ENCODE results near the gene SERINC2. TPM values are rescaled to one million over a fixed set of nuclear protein-coding genes. Genes with fewer than 3 reads are reported as not detected.

The SERINC2 gene
- total RNA-seq, 1 donor from 2014 or later = not detected

DNA sequence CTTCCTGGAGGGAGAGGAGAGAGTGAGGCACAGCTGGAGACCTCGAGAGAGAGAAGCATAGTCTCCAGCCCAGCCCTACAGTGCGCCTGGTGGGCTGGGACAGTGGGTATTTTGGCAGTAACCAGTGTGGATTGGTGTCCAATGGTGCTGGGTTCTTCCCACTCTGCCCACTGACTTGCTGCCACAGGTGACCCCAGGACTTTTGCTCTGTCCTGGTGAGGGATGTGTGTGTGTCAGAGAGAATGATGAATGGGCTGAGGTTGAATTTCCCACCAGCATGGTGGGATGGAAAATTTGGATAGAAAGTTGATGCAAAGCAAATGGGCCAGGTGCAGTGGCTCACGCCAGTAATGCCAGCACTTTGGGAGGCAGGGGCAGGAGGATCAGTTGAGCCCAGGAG is 26.3 kb downstream of the SERINC2 start:
- no peaks in the 10 kb centered on the region for H3K9me3 Mint-ChIP-seq
- H3K36me3 Mint-ChIP-seq (ENCODE audit: low read depth) = no peaks in the 10 kb centered on the region
- H3K4me3 Mint-ChIP-seq = no peak overlapping the region
- intact Hi-C loops (cut with micrococcal nuclease) = no loop called here
- H3K27me3 Mint-ChIP-seq = peaks cover under 1% of the 10 kb centered on the region
- H3K4me1 Mint-ChIP-seq = no peaks in the 10 kb centered on the region
- no peak overlapping the region for H3K27ac Mint-ChIP-seq
- no peak for DNase-seq

DNA sequence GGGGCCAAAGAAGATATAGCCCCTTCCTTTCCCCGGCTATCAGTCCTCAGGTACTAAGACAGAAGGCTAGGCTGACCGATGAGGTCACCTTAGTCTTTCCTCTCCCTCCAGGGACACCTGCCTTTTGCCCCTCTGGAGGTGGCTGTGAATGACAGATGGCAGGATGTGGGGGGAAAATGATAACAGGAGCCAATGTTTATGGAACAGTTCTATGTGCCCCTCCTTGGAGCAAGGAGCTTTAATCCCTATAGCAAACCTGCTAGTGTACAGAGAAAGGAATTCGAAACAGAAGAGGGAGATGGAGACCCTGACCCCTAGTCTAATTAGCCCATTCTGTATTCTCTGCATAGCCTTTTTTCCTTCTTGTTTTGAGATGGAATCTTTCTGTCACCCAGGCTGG is 28.1 kb downstream of the SERINC2 start:
- H3K36me3 Mint-ChIP-seq (ENCODE audit: low read depth) = no peaks in the 10 kb centered on the region
- H3K9me3 Mint-ChIP-seq = no peaks in the 10 kb centered on the region
- no peak for DNase-seq
- no peak overlapping the region for H3K27ac Mint-ChIP-seq
- no peaks in the 10 kb centered on the region for H3K4me1 Mint-ChIP-seq
- peaks cover 2% of the 10 kb centered on the region for H3K27me3 Mint-ChIP-seq
- intact Hi-C loops (cut with micrococcal nuclease) = no loop called here
- H3K4me3 Mint-ChIP-seq = no peak overlapping the region

DNA sequence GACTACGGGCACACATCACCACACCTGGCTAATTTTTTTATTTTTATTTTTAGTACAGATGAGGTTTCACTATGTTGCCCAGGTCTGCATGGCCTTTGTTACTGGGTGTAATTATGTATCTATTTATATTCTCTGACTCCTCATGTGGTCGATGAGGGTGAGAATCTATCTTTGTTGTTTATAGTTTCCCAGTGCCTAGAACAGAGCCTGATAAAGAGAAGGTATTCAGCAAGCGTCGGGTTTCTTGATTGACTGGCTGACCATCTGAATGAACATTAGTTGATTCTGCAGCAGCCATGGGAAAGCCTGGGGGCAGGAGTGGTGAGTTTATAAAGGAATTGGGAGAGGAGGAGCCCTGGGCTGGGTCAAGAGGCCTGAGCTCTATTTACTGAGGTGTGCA is 28.5 kb downstream of the SERINC2 start:
- no peaks in the 10 kb centered on the region for H3K9me3 Mint-ChIP-seq
- no peaks in the 10 kb centered on the region for H3K4me1 Mint-ChIP-seq
- DNase-seq = no peak
- intact Hi-C loops (cut with micrococcal nuclease) = no loop called here
- H3K27ac Mint-ChIP-seq = no peak overlapping the region
- H3K27me3 Mint-ChIP-seq = peaks cover 2% of the 10 kb centered on the region
- H3K4me3 Mint-ChIP-seq = no peak overlapping the region
- H3K36me3 Mint-ChIP-seq (ENCODE audit: low read depth) = no peaks in the 10 kb centered on the region

DNA sequence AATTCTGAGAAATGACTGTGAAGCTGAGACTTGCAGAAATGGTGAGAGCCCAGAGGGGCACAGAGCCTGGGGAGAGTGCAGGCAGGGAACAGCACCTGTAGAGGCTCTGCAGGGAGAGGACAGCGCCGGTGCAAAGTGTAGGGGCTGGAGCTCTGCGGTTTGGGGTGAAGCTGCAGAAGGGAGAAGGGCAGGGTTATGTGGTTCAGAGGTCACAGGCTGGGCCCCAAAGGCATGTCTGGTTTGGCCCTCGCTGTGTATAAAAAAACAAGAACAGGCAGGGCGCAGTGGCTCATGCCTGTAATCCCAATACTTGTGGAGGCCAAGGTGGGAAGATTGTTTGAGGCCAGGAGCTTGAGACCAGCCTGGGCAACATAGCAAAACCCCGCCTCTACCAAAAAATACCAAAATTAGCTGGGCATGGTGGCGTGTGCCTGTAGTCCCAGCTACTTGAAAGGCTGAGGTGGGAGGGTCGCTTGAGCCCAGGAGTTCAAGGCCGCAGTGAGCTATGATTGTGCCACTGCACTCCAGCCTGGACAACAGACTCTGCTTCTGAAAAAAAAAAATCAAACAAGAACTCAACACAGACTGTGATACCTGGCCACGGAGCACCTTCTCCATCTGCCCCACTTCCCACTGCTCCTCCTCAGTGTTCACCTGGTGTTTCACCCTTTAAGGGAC is 29.1 kb downstream of the SERINC2 start:
- H3K27me3 Mint-ChIP-seq = peaks cover 2% of the 10 kb centered on the region

DNA sequence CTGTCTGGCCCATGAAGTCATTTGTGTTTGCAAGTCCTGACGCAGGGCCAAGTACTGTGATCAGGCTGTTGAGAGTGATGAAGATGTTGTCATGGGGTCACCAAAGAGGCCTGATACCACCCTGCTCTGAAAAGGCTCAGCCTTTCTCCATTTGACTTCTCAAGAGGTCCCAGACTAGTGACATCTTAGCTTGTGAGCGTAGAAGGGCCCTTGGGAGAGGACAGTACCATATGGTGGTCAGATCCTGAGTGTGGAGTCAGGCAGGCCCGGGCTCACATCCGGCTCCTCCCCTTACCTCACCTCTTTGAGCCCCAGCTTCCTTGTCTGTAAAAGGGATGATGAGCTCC is 29.6 kb downstream of the SERINC2 start:
- no peaks in the 10 kb centered on the region for H3K9me3 Mint-ChIP-seq
- H3K27me3 Mint-ChIP-seq = peaks cover 2% of the 10 kb centered on the region
- intact Hi-C loops (cut with micrococcal nuclease) = no loop called here
- H3K36me3 Mint-ChIP-seq (ENCODE audit: low read depth) = no peaks in the 10 kb centered on the region
- H3K4me1 Mint-ChIP-seq = no peaks in the 10 kb centered on the region
- H3K4me3 Mint-ChIP-seq = no peak overlapping the region
- H3K27ac Mint-ChIP-seq = no peak overlapping the region
- DNase-seq = no peak

More for the DNA sequence above, 29.1 kb downstream of the SERINC2 start:
- no peak for DNase-seq
- H3K4me3 Mint-ChIP-seq = no peak overlapping the region
- no peak overlapping the region for H3K27ac Mint-ChIP-seq
- H3K36me3 Mint-ChIP-seq (ENCODE audit: low read depth) = no peaks in the 10 kb centered on the region
- no peaks in the 10 kb centered on the region for H3K9me3 Mint-ChIP-seq
- intact Hi-C loops (cut with micrococcal nuclease) = no loop called here
- no peaks in the 10 kb centered on the region for H3K4me1 Mint-ChIP-seq

DNA sequence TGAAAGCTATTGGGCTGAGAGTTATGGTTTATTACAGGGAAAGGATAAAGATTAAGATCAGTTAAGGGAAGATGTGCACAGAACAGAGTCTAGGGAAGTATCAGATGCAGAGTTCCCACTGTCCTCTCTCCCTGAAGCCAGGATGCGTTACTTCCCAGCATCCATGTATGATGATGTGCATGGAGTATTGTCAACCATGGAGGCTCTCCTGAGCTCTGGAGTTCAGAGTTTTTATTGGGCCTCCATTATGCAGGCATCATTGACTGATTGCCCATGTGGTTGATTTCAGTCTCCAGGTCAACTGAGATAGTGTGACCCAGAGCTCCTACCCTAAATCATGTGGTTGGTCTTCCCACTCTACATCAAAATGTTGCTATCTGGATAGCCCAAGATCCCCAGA is 30.7 kb downstream of the SERINC2 start:
- Mint-ChIP-seq H3K9me3 (no peaks in the 10 kb centered on the region), H3K4me1 (no peaks in the 10 kb centered on the region), H3K36me3 (ENCODE audit: low read depth) (no peaks in the 10 kb centered on the region), H3K27ac (no peak overlapping the region), H3K4me3 (no peak overlapping the region), H3K27me3 (peaks cover 6% of the 10 kb centered on the region)
- intact Hi-C loops (cut with micrococcal nuclease) = no loop called here
- no peak for DNase-seq

DNA sequence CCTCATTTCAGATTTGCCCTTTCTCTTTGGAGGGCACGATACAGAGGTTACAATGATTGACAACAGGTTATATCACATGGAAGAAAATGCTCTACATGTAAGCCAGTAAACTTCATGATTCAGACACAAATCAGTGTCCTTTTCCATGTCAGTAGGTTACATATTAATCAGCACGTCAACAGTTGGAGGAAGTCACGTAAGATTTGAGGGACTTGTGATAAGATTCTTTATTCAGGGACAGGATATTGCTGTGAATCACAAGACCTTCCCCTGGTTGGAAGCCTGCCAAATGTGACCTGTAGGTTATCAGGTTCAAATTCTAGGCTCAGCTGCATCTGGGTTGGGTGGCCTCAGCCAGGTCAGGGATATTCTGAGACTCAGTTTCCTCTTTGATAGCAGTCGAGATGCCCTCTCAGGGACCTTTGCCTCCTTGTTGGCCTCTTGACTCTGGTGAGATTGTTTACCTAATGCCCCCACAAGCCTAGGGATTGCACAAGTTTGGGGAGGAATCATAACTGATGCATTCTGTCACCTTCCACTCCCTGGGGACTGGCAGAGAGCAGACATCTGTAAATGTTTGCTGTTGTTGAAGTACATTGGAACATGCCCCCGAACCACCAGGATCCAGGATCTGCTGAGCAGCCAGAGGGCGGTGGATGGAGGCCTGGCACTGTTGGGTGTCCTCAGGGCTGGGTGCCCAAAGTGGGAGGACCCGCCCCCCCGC is 31.9 kb downstream of the SERINC2 start:
- intact Hi-C loops (cut with micrococcal nuclease) = no loop called here

DNA sequence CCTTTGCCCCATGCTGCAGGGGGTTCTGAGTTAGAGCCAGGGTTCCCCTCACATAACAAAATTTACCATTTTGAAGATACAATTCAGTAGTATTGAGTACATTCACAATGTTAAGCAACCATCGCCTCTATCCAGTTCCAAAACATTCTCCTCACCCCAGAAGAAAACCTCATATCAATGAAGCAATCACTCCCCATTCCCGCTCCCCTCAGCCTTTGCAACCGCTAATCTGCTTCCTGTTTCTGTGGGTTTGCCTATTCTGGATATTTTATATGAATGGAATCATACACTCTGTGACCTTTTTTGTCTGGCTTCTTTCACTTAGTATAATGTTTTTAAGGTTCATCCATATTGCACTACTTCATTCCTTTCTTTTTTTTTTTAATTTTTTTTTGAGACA is 32.9 kb downstream of the SERINC2 start:
- peaks cover 9% of the 10 kb centered on the region for H3K27me3 Mint-ChIP-seq
- no peak for DNase-seq
- peaks cover 4% of the 10 kb centered on the region for H3K9me3 Mint-ChIP-seq
- intact Hi-C loops (cut with micrococcal nuclease) = no loop called here
- no peak overlapping the region for H3K27ac Mint-ChIP-seq
- no peaks in the 10 kb centered on the region for H3K36me3 Mint-ChIP-seq (ENCODE audit: low read depth)
- no peaks in the 10 kb centered on the region for H3K4me1 Mint-ChIP-seq
- no peak overlapping the region for H3K4me3 Mint-ChIP-seq

More for the DNA sequence above, 31.9 kb downstream of the SERINC2 start:
- H3K4me1 Mint-ChIP-seq = no peaks in the 10 kb centered on the region
- peaks cover 6% of the 10 kb centered on the region for H3K27me3 Mint-ChIP-seq
- no peak overlapping the region for H3K27ac Mint-ChIP-seq
- DNase-seq = no peak
- H3K9me3 Mint-ChIP-seq = no peaks in the 10 kb centered on the region
- no peaks in the 10 kb centered on the region for H3K36me3 Mint-ChIP-seq (ENCODE audit: low read depth)
- no peak overlapping the region for H3K4me3 Mint-ChIP-seq

DNA sequence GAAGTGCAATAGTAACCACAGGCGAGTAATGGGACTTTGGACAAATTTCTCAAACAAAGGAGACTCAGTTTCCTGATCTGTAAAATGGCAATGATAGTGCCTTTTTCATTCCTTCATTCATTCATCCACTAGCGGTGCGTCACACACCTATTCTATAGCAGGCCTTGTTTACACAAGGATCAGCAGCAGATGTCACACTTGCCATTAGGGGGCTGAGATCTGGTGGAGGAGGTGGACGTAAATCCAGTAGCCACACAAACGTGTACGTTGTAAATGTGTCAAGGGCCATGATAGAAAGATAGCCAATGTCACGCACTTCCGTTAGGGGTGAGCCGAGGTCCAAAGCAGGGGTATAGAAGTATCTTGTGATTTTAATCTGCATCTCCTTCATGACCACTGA is 34.2 kb downstream of the SERINC2 start:
- Mint-ChIP-seq H3K27me3 (peaks cover 11% of the 10 kb centered on the region), H3K4me3 (no peak overlapping the region), H3K36me3 (ENCODE audit: low read depth) (no peaks in the 10 kb centered on the region), H3K27ac (no peak overlapping the region), H3K9me3 (peaks cover 10% of the 10 kb centered on the region), H3K4me1 (no peaks in the 10 kb centered on the region)
- no peak for DNase-seq
- intact Hi-C loops (cut with micrococcal nuclease) = no loop called here

DNA sequence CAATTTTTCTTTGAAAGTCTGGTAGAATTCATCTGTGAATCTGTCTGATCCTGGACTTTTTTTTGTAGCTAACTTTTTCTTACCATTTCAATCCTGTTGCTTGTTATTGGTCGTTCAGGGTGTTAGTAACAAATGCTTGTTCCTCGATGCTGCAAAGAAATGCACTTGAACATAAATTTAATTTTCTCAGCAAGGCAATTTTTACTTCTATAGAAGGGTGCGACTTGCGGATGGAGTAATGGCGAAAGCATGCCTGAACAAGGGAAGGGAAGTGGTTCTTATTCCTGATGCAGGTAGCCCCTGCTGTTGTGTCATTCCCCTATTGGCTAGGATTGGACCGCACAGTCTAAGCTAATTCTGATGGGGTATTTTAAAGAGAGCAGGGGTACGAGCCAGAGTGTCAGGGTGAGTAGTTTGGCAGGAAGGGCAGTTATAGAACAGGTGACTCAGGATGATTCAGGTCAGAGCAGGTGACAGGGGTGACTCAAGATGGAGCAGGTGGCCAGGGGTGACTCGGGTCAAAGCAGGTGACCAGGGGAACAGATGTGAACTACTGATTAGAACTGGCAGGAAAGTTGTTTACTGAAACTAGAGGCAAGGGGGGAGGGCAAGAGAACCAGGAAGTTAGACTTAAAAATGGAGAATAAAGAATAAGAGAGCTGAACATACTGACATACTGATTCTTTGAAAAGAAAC is 40.5 kb downstream of the SERINC2 start:
- intact Hi-C loops (cut with micrococcal nuclease) = no loop called here
- Mint-ChIP-seq H3K9me3 (peaks cover 39% of the 10 kb centered on the region), H3K4me1 (no peaks in the 10 kb centered on the region), H3K27ac (no peak overlapping the region), H3K36me3 (ENCODE audit: low read depth) (no peaks in the 10 kb centered on the region), H3K4me3 (no peak overlapping the region), H3K27me3 (peaks cover 10% of the 10 kb centered on the region)
- DNase-seq = no peak

DNA sequence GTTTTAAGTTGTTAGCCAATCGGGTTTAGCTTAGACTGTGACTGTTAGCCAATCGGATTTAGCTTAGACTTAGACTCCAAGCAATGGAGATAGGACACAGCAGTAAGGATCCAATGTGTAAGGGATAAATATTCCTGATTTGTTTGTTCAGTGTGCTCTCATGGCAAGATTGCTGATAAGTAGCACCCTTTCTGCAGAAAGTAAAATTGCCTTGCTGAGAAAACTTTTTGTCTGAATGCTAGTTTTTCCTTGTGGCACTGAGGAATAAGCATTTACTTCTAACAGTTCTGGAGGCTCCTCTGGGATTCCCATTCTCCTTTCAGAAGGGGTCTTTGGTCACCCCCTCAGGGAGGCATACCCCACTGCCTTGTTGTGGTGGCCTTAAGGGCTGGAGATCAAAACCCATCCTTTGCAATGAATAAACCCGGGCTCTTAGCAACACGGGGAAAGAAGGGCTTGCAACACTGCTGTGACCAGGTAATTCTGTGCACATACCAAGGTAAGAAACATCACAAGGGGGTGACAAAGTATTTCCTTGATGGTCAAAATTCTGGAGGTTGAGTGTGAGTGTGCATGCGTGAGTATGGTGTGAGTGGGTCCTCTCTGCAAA is 45.4 kb downstream of the SERINC2 start:
- intact Hi-C loops (cut with micrococcal nuclease) = no loop called here
- peaks cover 18% of the 10 kb centered on the region for H3K27me3 Mint-ChIP-seq
- no peaks in the 10 kb centered on the region for H3K4me1 Mint-ChIP-seq
- H3K9me3 Mint-ChIP-seq = peaks cover 31% of the 10 kb centered on the region
- H3K36me3 Mint-ChIP-seq (ENCODE audit: low read depth) = no peaks in the 10 kb centered on the region
- H3K27ac Mint-ChIP-seq = no peak overlapping the region
- no peak for DNase-seq
- no peak overlapping the region for H3K4me3 Mint-ChIP-seq

DNA sequence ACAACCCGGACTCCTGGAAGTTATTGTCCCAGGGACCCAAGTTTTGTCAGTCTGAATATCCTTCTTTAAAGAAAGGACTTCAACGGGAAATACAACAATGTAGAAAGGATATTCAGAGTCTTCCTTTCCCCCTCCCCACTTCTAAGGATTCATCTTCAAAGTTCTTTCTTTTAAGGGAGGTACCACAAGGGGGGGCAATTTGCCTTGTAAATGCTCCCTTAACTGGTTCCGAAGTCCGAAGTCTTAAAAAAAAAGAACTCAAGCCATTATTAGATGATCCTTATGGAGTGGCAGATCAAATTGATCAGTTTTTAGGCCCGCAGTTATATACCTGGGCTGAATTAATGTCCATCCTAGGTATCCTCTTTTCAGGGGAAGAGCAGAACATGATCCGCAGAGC is 47.0 kb downstream of the SERINC2 start:
- no peak overlapping the region for H3K4me3 Mint-ChIP-seq
- intact Hi-C loops (cut with micrococcal nuclease) = no loop called here
- H3K4me1 Mint-ChIP-seq = no peaks in the 10 kb centered on the region
- no peak for DNase-seq
- no peaks in the 10 kb centered on the region for H3K36me3 Mint-ChIP-seq (ENCODE audit: low read depth)
- peaks cover 20% of the 10 kb centered on the region for H3K27me3 Mint-ChIP-seq
- peaks cover 26% of the 10 kb centered on the region for H3K9me3 Mint-ChIP-seq
- H3K27ac Mint-ChIP-seq = no peak overlapping the region

DNA sequence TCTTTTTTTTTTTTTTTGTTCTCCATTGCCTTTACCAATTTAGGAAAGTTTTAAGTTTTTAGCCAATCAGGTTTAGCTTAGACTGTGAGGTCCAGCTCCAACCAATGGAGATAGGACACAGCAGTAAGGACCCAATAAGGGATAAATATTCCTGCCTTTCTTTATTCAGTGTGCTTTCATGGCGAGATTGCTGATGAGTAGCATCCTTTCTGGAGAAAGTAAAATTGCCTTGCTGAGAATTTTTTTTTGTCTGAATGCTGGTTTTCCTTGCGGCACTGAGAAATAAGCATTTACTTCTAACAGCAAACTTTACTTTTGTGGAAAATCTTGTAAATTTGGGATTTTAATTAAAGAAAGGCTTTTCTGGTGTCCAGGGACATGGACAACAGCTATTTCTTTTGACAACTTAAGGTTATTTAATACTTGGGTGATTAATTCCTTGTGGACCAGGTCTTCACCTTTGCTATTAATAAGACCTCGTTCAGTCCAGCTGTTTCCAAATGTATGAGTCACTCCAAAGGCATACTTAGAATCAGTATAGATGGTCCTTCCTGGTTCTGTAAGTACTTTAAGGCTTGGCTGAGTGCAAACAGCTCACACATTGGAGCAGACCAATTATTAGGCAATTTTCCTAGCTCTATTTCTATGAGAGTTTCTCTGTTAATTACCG is 54.1 kb downstream of the SERINC2 start:
- Mint-ChIP-seq H3K4me1 (peaks cover 4% of the 10 kb centered on the region), H3K36me3 (ENCODE audit: low read depth) (no peaks in the 10 kb centered on the region), H3K27ac (no peak overlapping the region), H3K27me3 (peaks cover 8% of the 10 kb centered on the region), H3K4me3 (no peak overlapping the region), H3K9me3 (peaks cover 6% of the 10 kb centered on the region)
- intact Hi-C loops (cut with micrococcal nuclease) = no loop called here
- DNase-seq = no peak
